GM18505 (cell line): ENCODE results near the gene ABLIM3.

Experiments used
- ATAC-seq: cut with Tn5 transposase; IDR thresholded peaks from one replicate; pipeline ENCODE4 v1.9.1; 2021; ENCODE audit not compliant: unreplicated experiment
- POLR2A ChIP-seq: IDR thresholded peaks from 4 replicates; pipeline ENCODE4 v1.6.1; 2011; ENCODE audit warnings: borderline replicate concordance; ENCODE audit not compliant: insufficient read depth, insufficient read length; ENCODE audit errors: extremely low read depth

The ABLIM3 gene

DNA sequence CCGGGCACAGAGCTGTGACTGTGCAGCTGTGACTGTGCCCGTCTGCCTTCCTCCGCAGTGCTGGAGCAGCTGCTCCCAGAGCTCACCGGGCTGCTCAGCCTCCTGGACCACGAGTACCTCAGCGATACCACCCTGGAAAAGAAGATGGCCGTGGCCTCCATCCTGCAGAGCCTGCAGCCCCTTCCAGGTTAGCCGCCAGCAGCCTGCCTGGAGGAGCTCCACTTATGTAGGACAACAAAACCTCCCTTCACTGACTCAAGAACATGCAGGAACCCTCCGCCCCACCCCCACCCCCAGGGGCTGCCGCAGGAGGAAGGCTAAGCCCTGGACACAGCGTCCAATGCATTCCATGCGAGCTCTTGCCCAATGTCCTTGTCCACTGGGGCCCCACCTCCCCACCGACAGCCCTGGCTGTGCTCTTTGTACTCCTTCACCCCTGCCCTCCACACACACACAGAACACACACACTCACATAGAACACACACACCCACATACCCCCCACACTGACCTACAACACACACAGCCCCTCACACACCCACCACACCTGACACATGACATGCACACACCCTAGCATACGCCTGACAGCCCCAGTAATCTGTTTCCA, 158.3 kb downstream of the ABLIM3 start:
- no peak for TF ChIP-seq POLR2A
- ATAC-seq: no peak

DNA sequence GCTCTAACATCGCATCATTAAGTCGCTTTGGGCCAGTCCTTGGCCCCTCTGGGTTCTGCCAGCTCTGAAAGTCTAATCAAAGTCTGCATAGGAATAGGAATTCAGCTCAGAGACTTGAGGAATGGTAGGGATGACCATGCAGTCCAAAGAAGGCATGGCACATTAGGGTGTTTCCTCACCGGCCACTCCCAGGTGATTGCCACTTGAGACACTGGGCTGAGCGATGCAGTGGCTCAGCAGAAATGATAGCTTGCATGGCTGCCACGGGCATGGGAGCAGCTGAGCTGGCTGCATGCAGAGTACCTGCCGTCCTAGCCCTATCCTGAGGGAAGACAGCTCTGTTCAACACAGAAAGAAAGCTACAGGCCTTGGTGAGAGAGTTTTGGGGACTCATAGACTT, 159.1 kb downstream of the ABLIM3 start:
- no peak for ATAC-seq
- TF ChIP-seq POLR2A: no peak

DNA sequence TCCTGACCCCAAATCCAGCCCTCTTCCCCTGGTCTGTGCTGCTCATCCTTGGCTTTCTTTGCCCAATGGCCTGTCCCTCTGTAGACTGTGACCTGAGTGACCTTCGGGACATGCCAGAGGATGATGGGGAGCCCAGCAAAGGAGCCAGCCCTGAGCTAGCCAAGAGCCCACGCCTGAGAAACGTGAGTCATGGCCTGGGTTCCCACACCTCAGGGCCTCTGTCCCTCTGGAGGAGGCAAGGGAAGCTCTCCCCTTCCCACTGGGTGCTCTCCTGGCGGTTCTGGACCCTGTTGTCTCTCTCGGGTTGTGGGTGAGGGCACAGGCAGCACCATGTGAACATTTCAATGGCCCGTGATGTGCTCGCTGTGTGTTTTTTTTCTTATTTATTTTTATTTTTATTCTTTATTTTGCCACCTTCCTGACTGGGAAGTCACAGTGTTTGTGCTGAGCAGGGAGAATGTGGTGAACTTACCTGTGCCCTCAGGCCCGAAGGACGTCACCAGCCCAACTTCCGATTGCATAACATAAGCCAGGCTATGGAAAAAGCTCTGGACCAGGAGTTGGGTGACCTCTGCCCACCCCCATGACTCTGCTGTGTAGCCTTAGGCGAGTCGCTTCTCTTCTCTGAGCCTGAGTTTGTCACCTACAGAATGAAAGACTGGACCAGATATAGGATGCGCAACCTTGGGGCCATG, 159.9 kb downstream of the ABLIM3 start:
- no peak for ATAC-seq

DNA sequence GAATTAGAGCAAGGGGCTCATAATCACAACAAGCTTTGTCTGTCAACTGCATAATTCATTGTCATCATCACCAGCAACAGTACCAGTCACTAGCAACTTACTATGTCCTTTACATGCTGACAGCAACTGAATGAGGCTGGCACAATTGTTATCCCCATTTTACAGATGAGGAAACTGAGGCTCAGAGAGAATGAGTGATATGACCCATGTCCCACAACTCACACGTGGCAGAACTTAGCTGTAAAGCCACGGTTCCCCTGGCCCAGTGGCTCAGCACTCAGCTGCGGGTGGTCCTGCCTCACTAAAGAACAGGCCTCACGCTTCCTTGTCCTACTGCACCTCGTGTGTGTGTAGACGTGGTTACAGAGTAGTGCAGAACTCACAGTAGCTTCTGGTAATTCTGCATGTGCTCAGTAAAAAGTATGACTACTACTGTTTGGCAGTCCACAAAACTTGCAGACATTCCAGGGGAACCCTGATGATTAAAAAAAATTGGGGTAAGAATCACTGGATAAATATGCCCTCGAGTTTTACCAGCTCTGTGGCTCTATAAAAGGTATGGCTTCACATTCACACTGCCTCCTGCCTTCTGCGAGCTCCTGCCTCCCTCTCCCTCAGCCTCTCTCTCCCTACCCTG, 160.6 kb downstream of the ABLIM3 start:
- ATAC-seq: no peak
- TF ChIP-seq POLR2A: no peak

More for the DNA sequence above, 159.9 kb downstream of the ABLIM3 start:
- no peak for TF ChIP-seq POLR2A

DNA sequence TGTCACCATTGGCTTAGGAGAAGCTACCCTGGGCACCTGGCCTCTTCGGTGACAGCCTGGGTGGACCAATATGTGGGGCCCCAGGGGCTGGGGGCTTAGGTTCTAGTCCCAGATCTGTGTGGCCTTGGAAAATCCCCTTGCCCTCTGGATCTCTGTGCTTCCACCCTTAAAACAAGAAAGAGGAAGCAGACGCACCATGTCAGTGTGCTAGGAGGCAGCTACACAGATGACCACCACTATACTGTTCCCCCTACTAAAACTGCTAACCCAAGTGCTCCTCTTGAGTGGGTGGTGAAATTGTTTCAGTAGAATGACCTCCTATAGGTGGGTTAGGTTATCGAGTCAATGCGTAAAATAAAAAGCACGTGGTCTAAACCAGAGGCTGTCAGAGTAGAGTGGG, 161.3 kb downstream of the ABLIM3 start:
- TF ChIP-seq POLR2A: no peak
- no peak for ATAC-seq

DNA sequence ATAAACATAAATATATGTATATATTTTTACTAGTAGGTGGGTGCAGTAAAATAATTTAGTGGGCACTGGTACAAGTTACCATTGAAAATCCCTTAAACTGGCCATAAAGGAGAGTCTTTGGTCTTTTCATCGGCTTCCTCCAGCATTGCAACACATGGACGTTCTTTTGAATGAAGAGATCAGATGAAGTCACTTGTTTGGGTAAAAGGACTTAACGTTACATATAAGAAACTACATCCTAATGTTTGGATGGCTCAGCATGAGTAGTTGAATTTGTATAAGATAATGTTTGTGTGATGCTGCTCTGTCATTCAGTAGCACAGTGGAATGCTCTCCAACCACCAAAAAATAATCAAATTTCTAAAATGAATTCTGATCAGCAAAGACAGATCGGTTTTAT, 161.9 kb downstream of the ABLIM3 start:
- TF ChIP-seq POLR2A: no peak
- no peak for ATAC-seq

DNA sequence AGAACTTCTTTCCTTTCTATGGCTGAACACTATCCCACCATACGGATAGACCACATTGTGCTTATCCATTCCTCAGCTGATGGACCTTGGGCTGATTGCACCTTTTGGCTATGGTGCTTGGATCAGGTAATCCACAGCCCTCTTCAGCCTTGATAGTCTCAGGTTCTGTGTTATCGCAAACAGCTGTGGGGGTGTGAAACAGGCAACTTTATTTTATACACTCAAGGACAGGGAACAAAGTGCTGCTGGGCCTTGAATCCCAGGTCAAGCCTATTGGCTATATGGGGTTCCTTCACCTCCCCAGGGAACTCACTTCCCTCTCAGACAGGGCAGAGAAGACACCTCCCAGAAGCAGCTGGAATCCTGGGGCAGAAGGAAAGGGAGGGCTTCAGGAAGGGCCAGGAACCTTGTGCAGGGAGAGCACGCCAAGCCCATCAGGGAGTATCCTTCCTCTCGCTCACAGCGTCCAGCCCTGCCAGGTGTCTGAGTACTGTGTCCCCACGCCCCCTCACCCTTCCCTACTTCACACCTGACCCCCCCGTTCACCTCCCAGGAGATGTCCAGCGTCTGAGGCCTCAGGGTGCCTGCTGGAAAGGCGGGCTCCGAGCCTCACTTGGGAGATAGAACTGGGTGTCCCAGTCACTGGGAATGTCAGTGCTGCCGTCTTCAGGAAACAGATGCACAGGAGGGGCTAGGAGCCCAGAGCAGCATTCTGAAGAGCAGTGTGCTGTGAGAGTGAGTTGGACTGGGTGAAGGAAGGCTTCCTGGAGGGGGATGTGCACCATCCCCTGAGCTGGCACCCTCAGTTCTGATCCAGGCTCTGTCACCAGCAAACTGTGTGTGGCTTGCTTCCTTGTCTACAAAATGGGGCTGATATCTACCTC, 163.1 kb downstream of the ABLIM3 start:
- TF ChIP-seq POLR2A: no peak
- ATAC-seq: no peak

DNA sequence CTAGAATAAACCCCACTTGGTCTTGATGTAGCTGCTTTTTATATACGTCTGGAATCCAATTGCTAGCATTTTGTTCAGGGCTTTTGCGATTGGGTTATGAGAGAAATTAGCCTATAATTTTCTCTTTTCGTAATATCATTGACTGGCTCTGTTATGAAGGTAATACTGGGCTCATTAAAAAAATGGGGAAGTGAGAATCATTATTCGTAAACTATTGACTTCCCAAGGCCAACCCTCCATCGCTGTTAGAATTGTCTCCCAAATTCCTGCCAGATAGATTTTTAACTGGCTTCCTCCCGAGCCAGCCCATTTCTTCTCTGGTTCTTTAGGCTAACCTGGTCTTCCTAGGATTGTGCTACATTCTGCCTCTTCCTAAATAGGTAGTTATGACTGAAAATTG, 168.1 kb downstream of the ABLIM3 start:
- no peak for TF ChIP-seq POLR2A
- ATAC-seq: no peak
